Common myeloid progenitor, CD34-positive (primary cell): ENCODE data around the gene AMBP.
"Not testable (repeated sequence)": the region's sequence is repeated elsewhere in the genome, so short reads cannot be mapped to it uniquely, and the experiment has no call there.

Experiments
- CTCF ChIA-PET: fragments of 350-600 bp; sonication (Branson Sonifier 250); formaldehyde crosslinking; loops from one replicate; lab custom pipeline; 2021; ENCODE audit warnings: antibody characterized with exemption; lab: Charles Lee
- POLR2A ChIA-PET: fragments of 350-600 bp; sonication (Branson Sonifier 250); formaldehyde crosslinking; loops from one replicate; lab custom pipeline; 2021; ENCODE audit warnings: antibody characterized with exemption; lab: Charles Lee
- DNase-seq, 3 donors: peaks; one replicate each; pipeline versions ENCODE4 v3.0.0 to v3.0.0-alpha.2; 2013
- H3K27ac ChIP-seq, 2 experiments: 1 replicate in 1 of 2; 2 replicates in 1 of 2; pipeline ENCODE4 v1.7.0; 2013; ENCODE audit warnings: inconsistent platforms in 2 of 2, low read length in 2 of 2, mild to moderate bottlenecking in 2 of 2, low read depth in 1 of 2, moderate library complexity in 1 of 2; ENCODE audit not compliant: severe bottlenecking in 2 of 2, insufficient read depth in 1 of 2, poor library complexity in 1 of 2
- H3K27me3 ChIP-seq, 5 experiments: replicated peaks in 2 of 5; 1 replicate in 3 of 5; 2 replicates in 2 of 5; pipeline versions ENCODE4 v1.6.1 to v1.7.0; 2013; ENCODE audit warnings: low read length in 4 of 5, mild to moderate bottlenecking in 2 of 5, moderate library complexity in 2 of 5, inconsistent platforms in 1 of 5; ENCODE audit not compliant: insufficient read depth in 5 of 5, control insufficient read depth in 4 of 5
- H3K36me3 ChIP-seq, 4 experiments: 1 replicate in 2 of 4; 2 replicates in 2 of 4; pipeline versions ENCODE4 v1.6.1 to v1.7.0; 2013; ENCODE audit warnings: low read length in 3 of 4, control low read depth in 1 of 4, mild to moderate bottlenecking in 1 of 4; ENCODE audit not compliant: control insufficient read depth in 4 of 4, insufficient read depth in 4 of 4
- H3K4me1 ChIP-seq, 4 experiments: 1 replicate in 3 of 4; 2 replicates in 1 of 4; pipeline versions ENCODE4 v1.6.1 to v1.7.1; 2013; ENCODE audit warnings: low read length in 3 of 4, mild to moderate bottlenecking in 3 of 4, control low read depth in 1 of 4, inconsistent platforms in 1 of 4, moderate library complexity in 1 of 4; ENCODE audit not compliant: control insufficient read depth in 4 of 4, insufficient read depth in 4 of 4; ENCODE audit errors: control extremely low read depth in 1 of 4
- H3K4me3 ChIP-seq, 7 experiments: 1 replicate in 4 of 7; 2 replicates in 3 of 7; pipeline versions ENCODE4 v1.5.1 to v1.7.0; 2013; ENCODE audit warnings: mild to moderate bottlenecking in 7 of 7, low read length in 6 of 7, moderate library complexity in 6 of 7, inconsistent platforms in 2 of 7, low read depth in 2 of 7, control low read depth in 1 of 7; ENCODE audit not compliant: insufficient read depth in 4 of 7, control insufficient read depth in 1 of 7; ENCODE audit errors: extremely low read depth in 1 of 7
- H3K9me3 ChIP-seq, 5 experiments: 1 replicate in 4 of 5; 2 replicates in 1 of 5; pipeline versions ENCODE4 v1.6.1 to v1.7.1; 2013; ENCODE audit warnings: low read length in 4 of 5, mild to moderate bottlenecking in 2 of 5, inconsistent platforms in 1 of 5, low read depth in 1 of 5, moderate library complexity in 1 of 5; ENCODE audit not compliant: control insufficient read depth in 4 of 5, insufficient read depth in 2 of 5; ENCODE audit errors: control extremely low read depth in 1 of 5
- WGBS: methylation state at CpG from one replicate; pipeline ENCODE4 v1.1.5; 2013; ENCODE audit not compliant: insufficient coverage; 5-methylcytosine and 5-hydroxymethylcytosine counted together

AMBP gene

GRCh38 chr9:114046237-114046755 is 31.8 kb downstream of the AMBP start:
- Histone ChIP-seq H3K4me3 (no peak overlapping the region), H3K27me3 (no peaks in the 10 kb centered on the region), H3K9me3 (peaks cover 0 to 11% (median 0%) of the 10 kb centered on the region in 5 experiments), H3K4me1 (no peaks in the 10 kb centered on the region), H3K36me3 (peaks cover 6 to 50% (median 33%) of the 10 kb centered on the region in 4 experiments), H3K27ac (no peak overlapping the region)
- no peak for DNase-seq
- CTCF ChIA-PET = no interaction called here
- POLR2A ChIA-PET = no interaction called here
- WGBS = 100% methylated on average over 2 of the region's 4 CpGs

GRCh38 chr9:114043660-114044059 is 34.4 kb downstream of the AMBP start:
- H3K4me3 ChIP-seq, DNase-seq, POLR2A ChIA-PET, H3K4me1 ChIP-seq, CTCF ChIA-PET, H3K27me3 ChIP-seq, H3K27ac ChIP-seq: not testable (repeated sequence)
- H3K9me3 ChIP-seq = peaks cover 0 to 11% (median 0%) of the 10 kb centered on the region in 5 experiments
- peaks cover 4 to 39% (median 18%) of the 10 kb centered on the region in 4 experiments for H3K36me3 ChIP-seq

GRCh38 chr9:114039484-114039883 is 38.6 kb downstream of the AMBP start:
- no peaks in the 10 kb centered on the region for H3K27me3 ChIP-seq
- ChIA-PET CTCF (no interaction called here), POLR2A (no interaction called here)
- peaks cover 0 to 11% (median 0%) of the 10 kb centered on the region in 5 experiments for H3K9me3 ChIP-seq
- H3K4me1 ChIP-seq = no peaks in the 10 kb centered on the region
- no peak overlapping the region for H3K27ac ChIP-seq
- no peak overlapping the region for H3K4me3 ChIP-seq
- no peak for DNase-seq
- WGBS = 100% methylated on average over 3 of the region's 5 CpGs
- peaks cover 4 to 64% (median 23%) of the 10 kb centered on the region in 4 experiments for H3K36me3 ChIP-seq

DNA sequence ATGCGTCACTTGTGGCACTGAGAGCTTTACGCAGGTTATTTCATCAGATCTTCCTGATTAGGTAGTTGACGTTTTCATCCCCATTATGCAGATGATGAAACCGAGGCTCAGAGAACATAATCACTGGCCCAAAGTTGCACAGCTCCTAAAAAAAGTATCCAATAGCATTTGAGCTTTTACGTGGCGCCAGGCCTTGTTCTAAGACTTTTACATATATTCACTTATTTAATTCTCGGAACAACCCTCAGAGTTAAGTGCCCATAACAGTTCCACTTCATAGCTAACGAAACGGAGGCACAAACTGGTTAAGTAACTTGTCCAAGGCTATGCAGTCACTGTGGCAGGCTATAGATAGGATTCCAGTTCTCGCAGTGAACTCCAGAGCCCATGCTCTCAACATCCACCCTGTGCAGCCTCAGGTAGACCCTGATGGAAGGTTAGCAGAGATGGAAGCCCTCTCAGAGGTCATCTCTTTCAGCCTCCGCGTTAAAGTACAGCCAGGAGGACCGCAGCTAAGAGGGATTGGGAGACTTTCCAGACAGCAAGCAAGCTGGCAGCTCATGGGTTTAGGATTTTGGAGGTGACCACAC is 39.3 kb downstream of the AMBP start:
- no peaks in the 10 kb centered on the region for H3K27me3 ChIP-seq
- whole genome bisulfite sequencing = 99% methylated on average over 13 of the region's 13 CpGs
- peaks cover 4 to 71% (median 23%) of the 10 kb centered on the region in 4 experiments for H3K36me3 ChIP-seq
- H3K4me1 ChIP-seq = no peaks in the 10 kb centered on the region
- DNase-seq = no peak
- H3K27ac ChIP-seq = no peak overlapping the region
- no peak overlapping the region for H3K4me3 ChIP-seq
- POLR2A ChIA-PET = no interaction called here
- CTCF ChIA-PET = interaction anchor here (0.7 to 1.2 kb wide), 3 partner anchors 13 to 45 kb away, joined by 3 read pairs; no protein-coding TSS in a partner anchor
- peaks cover 0 to 6% (median 0%) of the 10 kb centered on the region in 5 experiments for H3K9me3 ChIP-seq

DNA sequence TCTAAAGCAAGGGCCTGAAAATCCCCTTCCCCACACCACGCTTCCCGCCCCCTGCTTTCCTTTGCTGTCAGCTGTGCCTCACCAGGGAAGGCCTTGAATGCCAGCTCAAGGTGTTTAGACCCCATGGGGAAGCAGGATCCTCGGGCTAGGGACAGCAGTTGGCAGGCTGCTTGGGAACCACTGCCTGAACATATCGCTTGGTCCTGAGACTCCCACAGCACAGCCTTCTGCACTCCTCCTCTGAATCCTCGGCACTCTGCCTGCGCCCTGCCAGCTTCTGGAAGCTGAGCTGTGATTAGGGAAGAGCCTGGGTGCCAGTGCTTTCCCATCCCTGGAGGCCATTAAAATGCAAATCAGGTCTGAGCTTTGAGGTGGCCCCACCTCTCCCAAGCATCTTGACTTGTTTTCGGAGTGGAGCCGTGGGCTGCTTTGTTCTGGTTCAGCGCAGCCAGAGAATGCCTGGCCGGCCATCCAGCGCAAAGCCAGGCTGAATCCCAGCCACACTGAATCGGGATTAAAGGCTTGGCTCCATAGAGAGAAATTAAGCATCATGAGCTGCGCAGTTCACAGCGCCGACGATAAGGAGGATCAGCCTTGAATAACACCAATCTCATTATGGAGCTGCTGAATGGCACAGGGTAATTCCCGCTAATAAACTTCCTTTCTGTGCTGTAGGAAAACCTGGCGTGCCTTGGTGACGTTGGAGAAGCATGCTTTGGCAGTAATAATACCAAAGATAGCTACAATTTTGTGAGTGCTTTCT is 40.0 kb downstream of the AMBP start:
- DNase-seq = no peak
- H3K4me1 ChIP-seq = no peaks in the 10 kb centered on the region
- no peak overlapping the region for H3K4me3 ChIP-seq
- H3K9me3 ChIP-seq = peaks cover 0 to 2% (median 0%) of the 10 kb centered on the region in 5 experiments
- no peaks in the 10 kb centered on the region for H3K27me3 ChIP-seq
- WGBS = 96% methylated on average over 17 of the region's 19 CpGs
- POLR2A ChIA-PET = no interaction called here
- H3K36me3 ChIP-seq = peaks cover 4 to 73% (median 25%) of the 10 kb centered on the region in 4 experiments
- CTCF ChIA-PET = interaction anchor here (0.7 to 1.2 kb wide), 5 partner anchors 10 to 45 kb away, joined by 3 read pairs; no protein-coding TSS in a partner anchor
- H3K27ac ChIP-seq = no peak overlapping the region

DNA sequence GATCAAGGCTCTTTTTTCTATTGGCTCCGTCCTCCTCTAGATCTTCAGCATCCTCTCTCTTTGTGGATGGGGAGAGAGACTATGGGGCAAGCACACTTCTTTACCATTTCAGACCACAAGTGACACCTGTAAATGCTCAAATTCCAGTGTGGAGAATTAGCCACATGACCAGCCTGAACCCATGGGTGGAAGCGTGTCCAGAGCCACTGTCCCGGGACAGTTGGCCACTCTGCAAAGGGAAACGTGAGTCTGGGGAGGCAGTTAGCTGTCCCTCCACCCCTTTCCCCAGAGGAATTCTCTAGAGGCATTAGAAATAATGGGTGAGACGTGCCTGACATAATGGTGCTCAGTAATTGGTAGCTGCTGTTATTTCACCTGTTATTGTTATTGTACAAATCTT is 40.9 kb downstream of the AMBP start:
- POLR2A ChIA-PET = no interaction called here
- Histone ChIP-seq H3K9me3 (peaks cover 0 to 2% (median 0%) of the 10 kb centered on the region in 5 experiments), H3K27me3 (no peaks in the 10 kb centered on the region), H3K27ac (no peak overlapping the region), H3K4me1 (no peaks in the 10 kb centered on the region), H3K4me3 (no peak overlapping the region), H3K36me3 (peaks cover 4 to 73% (median 26%) of the 10 kb centered on the region in 4 experiments)
- no peak for DNase-seq
- CTCF ChIA-PET = interaction anchor here (1.2 kb wide), 1 partner anchor 14 kb away, joined by 3 read pairs; no protein-coding TSS in a partner anchor
- WGBS = no CpG with 5 or more reads among the region's 5 CpGs
